Neuron (in vitro differentiated cells): Measurements from ENCODE around the gene SLC22A5.
A peak's percentile ranks its signal among the peaks of the same experiment; 100 is the strongest.
"Not testable (repeated sequence)": the region's sequence is repeated elsewhere in the genome, so short reads cannot be mapped to it uniquely, and the experiment has no call there.

Source experiments
- H2AFZ ChIP-seq: one replicate; pipeline ENCODE4 v1.6.1; 2013; ENCODE audit warnings: low read depth, mild to moderate bottlenecking, inconsistent platforms, low read length, moderate library complexity
- H3K27me3 ChIP-seq: one replicate; pipeline ENCODE4 v1.6.1; 2013; ENCODE audit warnings: low read length; ENCODE audit not compliant: insufficient read depth
- H3K36me3 ChIP-seq: one replicate; pipeline ENCODE4 v1.6.1; 2013; ENCODE audit warnings: low read length; ENCODE audit not compliant: insufficient read depth
- H3K4me1 ChIP-seq: one replicate; pipeline ENCODE4 v1.6.1; 2013; ENCODE audit warnings: low read length; ENCODE audit not compliant: insufficient read depth
- H3K4me3 ChIP-seq: 2 replicates; pipeline ENCODE4 v1.5.1; 2013; ENCODE audit warnings: mild to moderate bottlenecking, low read length, moderate library complexity
- H3K9me3 ChIP-seq: one replicate; pipeline ENCODE4 v1.6.1; 2013; ENCODE audit warnings: low read length

The SLC22A5 gene

DNA sequence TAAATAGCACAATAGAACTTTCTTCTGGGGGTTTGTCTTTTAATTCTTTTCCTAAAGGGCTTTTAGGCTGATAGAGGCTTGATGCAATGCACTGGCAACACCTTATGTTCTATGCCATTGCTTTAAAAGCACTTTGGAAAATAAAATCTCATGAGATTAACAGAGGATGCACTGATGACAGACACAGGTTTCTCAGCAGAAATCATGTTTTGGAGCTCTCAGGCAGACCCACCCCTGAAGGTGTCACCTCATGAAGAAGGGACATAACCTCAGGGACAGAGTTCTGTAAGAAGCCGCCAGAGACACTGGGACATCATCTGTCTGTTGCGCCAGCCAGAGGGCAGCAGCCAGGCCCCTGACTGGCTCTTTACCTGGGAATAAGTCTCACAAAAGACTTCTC, 27.7 kb downstream of the SLC22A5 start:
- Histone ChIP-seq H2AFZ (no peak overlapping the region), H3K27me3 (no peaks in the 10 kb centered on the region), H3K9me3 (no peaks in the 10 kb centered on the region), H3K4me3 (no peak overlapping the region), H3K36me3 (no peaks in the 10 kb centered on the region), H3K4me1 (no peaks in the 10 kb centered on the region)

DNA sequence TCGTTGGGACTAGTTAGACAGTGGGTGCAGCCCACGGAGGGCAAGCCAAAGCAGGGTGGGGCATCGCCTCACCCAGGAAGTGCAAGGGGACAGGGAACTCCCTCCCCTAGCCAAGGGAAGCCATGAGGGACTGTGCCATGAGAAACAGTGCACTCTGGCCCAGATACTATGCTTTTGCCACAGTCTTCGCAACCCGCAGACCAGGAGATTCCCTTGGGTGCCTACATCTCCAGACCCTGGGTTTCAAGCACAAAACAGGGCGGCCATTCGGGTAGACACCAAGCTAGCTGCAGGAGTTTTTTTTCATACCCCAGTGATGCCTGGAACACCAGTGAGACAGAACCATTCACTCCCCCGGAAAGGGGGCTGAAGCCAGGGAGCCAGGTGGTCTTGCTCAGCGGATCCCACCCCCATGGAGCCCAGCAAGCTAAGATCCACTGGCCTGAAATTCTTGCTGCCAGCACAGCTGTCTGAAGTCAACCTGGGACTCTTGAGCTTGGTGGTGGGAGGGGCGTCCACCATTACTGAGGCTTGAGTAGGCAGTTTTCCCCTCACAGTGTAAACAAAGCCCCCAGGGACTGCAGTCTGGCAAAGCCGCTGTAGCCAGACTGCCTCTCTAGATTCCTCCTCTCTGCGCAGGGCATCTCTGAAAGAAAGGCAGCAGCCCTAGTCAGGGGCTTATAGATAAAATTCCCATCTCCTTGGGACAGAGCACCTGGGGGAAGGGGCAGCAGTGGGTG, 28.6 kb downstream of the SLC22A5 start:
- H3K36me3 ChIP-seq, H3K4me3 ChIP-seq, H3K4me1 ChIP-seq, H3K27me3 ChIP-seq, H2AFZ ChIP-seq, H3K9me3 ChIP-seq: not testable (repeated sequence)

DNA sequence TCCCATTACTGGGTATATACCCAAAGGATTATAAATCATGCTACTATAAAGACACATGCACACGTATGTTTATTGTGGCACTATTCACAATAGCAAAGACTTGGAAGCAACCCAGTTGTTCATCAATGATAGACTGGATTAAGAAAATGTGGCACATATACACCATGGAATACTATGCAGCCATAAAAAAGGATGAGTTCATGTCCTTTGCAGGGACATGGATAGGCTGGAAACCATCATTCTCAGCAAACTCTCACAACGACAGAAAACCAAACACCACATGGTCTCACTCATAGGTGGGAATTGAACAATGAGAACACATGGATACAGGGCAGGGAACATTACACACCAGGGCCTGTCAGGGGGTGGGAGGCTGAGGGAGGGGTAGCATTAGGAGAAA, 34.5 kb downstream of the SLC22A5 start:
- H3K27me3 ChIP-seq, H3K4me1 ChIP-seq, H3K9me3 ChIP-seq, H2AFZ ChIP-seq, H3K4me3 ChIP-seq, H3K36me3 ChIP-seq: not testable (repeated sequence)

DNA sequence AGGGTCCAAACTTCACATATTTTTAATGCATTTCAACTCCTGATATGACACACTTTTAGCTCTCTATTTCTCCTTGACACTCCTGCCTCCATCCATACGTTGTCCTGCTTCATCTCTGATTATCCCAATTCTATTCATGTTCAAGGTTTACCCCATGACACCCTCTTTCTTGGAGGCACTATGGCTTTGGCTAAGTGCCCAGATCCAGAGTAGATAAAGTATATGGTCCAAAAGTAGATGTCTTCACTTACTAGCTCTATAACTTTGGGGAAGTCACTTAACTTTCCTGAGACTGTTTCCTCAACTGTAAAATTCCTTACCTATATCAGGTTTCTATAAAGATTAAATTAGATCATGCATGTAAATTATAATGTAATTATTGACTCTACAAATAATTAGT, 36.1 kb downstream of the SLC22A5 start:
- peaks cover 4% of the 10 kb centered on the region for H3K27me3 ChIP-seq
- H3K4me3 ChIP-seq: no peak overlapping the region
- H2AFZ ChIP-seq: no peak overlapping the region
- H3K4me1 ChIP-seq: no peaks in the 10 kb centered on the region
- H3K36me3 ChIP-seq: no peaks in the 10 kb centered on the region
- H3K9me3 ChIP-seq: peaks cover 2% of the 10 kb centered on the region

DNA sequence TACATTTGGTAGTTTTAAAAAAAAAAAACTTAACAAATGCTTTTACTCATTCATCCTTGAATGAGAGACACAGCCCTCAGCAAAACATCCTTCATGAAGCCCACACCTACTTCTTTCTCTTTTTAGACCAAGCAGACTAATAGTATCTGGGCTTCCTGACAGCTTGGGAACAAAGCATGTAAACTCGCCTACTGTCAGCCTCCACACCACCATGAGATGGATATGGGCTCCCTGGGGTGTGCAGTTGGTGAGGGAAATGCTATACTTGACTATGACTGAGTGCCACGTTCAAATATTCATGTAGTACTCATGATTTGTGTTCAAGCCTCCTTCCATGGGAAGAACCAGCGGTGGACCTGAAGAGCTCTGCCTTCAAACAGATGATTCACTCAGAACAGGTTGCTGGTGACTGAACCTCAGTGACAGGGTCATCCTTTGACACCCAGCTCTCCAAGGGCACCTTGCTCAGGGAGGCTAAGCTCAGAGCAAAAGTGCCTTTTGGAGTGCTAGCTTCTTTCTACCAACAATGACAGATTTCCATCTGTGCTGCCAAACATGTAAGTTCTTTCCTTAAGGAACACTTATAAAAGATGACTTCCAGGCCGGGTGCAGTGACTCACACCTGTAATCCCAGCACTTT, 36.8 kb downstream of the SLC22A5 start:
- no peaks in the 10 kb centered on the region for H3K36me3 ChIP-seq
- H3K4me1 ChIP-seq: peaks cover 3% of the 10 kb centered on the region
- H3K9me3 ChIP-seq: peaks cover 2% of the 10 kb centered on the region
- H3K4me3 ChIP-seq: no peak overlapping the region
- peaks cover 4% of the 10 kb centered on the region for H3K27me3 ChIP-seq
- H2AFZ ChIP-seq: no peak overlapping the region

DNA sequence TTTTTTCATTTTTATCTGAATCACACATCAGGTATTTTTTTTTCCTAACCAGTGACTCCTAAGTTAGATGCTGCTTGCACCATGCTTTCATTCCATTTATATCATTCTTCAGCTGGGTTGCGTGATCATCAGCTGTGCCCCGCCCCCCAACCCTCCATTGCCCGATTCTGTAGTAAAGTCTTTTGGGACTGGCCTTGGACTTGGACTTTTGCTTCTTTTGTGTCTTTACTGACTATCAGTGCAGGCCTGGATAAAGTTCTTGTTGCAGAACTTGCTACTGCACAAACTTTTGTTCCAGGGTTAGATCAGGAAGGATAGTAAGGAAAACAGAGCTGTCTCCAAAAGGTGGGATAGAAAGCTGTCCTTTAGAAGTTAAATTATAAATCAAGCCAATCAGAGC, 38.5 kb downstream of the SLC22A5 start:
- Histone ChIP-seq H3K36me3 (no peaks in the 10 kb centered on the region), H3K4me1 (peaks cover 3% of the 10 kb centered on the region), H3K9me3 (peaks cover 2% of the 10 kb centered on the region), H3K4me3 (no peak overlapping the region), H3K27me3 (peaks cover 4% of the 10 kb centered on the region), H2AFZ (no peak overlapping the region)

DNA sequence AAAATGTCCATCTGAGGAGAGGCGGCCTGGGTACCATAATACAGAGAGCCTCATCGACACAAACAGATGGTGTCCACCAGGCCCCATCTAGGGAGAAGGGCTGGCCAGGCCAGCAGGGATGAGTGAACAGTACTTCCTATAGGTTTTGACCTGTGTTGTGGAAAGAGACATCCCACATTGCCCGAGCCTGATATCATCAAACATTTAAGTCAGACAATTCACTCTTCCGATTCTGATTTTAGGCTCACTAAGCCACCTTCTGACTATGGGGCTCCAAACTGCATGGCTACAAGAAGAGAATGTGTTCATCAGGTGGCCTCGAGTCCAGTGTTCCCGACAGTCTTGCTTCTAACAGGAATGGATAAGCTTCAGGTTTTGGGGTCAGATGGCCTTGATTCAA, 38.9 kb downstream of the SLC22A5 start:
- Histone ChIP-seq H3K4me3 (no peak overlapping the region), H3K27me3 (peaks cover 4% of the 10 kb centered on the region), H2AFZ (no peak overlapping the region), H3K36me3 (no peaks in the 10 kb centered on the region), H3K4me1 (peaks cover 3% of the 10 kb centered on the region), H3K9me3 (peaks cover 2% of the 10 kb centered on the region)

DNA sequence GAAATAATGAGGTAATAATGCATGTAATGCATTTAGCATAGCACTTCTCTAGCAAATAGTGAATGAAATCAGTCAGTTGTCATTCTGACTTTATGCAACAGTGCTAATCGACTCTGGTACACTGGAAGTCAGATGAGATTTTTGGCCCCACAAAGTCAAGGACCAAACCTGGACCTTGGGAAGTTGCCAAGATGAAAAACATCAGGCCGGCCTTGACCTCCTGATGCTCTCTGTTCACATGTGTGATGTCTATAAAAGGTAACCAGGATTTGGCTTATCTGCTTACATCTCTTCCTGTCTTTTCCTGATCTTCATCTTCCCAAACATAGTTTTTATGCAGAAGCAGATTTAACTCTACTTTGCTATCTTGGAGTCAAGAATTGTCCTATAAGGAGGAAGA, 39.5 kb downstream of the SLC22A5 start:
- peaks cover 2% of the 10 kb centered on the region for H3K9me3 ChIP-seq
- no peaks in the 10 kb centered on the region for H3K36me3 ChIP-seq
- H3K27me3 ChIP-seq: peaks cover 4% of the 10 kb centered on the region
- peaks cover 3% of the 10 kb centered on the region for H3K4me1 ChIP-seq
- H3K4me3 ChIP-seq: no peak overlapping the region
- H2AFZ ChIP-seq: no peak overlapping the region

DNA sequence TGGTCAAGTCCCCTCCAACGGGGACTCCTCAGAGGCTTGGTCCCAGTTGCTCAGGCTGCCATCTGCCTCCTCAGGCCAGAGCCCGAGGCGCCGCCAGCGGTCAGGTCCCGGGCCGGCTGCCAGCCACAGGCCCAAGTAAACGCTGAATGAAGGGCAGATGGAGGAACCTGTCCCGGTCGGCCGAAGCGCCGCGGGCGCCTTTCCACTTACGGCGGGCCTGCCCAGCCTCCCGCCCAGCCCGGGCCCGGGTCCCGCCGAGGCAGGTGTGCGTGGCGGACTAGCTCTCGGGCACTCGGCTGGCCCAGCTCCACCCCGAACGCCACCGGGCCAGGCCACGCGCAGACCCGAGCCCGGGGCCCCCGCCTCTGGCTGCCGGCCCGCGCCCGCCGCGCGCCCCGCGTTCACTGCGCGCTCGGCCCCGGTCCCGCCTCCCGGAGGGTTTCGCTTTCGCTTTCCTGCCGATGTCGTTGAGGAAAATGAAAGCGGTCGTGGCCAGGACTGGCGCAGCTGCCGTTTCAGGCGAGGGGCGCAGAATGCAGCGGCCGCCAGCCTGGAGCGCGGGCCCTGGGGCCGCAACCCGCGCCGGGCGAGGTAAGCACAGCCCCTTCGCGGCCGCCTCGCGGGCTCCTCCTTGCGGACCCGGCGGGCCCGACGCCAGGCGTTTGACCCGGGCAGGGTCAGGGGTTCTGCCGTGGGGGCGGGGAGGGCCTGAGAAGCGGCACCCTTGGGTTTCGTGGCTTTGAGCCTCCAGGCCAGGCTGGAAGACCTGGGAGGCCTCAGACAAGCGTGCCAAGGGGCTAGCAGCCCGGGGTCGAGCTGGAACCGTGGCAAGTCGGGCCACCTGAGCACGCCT, 41.2 kb downstream of the SLC22A5 start:
- peak overlapping the region; percentile 70 for H3K4me3 ChIP-seq
- peaks cover 4% of the 10 kb centered on the region for H3K27me3 ChIP-seq
- H3K36me3 ChIP-seq: no peaks in the 10 kb centered on the region
- peaks cover 2% of the 10 kb centered on the region for H3K9me3 ChIP-seq
- H3K4me1 ChIP-seq: peaks cover 3% of the 10 kb centered on the region
- H2AFZ ChIP-seq: peak overlapping the region; percentile 97

DNA sequence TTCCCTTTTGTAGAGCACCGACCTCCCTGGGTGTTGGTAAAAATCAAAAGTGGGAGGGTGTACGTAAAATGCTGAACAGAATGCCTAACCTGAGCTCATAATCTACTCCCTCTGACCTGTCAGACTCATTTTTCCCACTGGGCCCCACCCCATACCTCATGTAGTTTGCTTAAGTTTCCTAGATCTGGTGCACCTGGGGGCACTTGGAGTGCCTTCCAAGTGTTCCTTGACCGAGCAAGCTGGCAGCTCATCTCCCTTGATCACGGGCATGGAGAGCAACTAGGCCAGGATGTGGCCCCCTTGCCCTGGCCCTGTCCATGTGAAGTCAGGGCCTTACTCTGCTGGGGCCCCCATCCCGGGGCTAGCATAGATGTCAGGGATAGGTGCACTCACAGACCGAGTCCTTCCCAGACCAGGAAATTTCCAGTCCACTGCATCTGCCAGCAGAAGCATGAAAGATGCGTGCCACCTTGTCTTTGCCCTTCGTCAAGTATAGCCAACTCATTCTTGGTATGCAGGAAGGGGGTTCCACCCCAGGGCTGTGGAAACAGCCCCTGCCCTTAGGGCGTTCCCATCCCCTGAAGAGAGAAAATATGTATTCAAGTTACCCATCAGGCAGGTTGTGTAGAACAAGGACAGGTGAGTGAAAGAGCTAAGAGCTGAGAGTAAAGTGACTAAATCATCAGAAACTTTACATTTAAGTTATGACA, 41.9 kb downstream of the SLC22A5 start:
- peaks cover 4% of the 10 kb centered on the region for H3K27me3 ChIP-seq
- peaks cover 3% of the 10 kb centered on the region for H3K4me1 ChIP-seq
- no peaks in the 10 kb centered on the region for H3K36me3 ChIP-seq
- H2AFZ ChIP-seq: peak overlapping the region; percentile 97
- H3K9me3 ChIP-seq: peaks cover 2% of the 10 kb centered on the region
- peak overlapping the region; percentile 70 for H3K4me3 ChIP-seq

DNA sequence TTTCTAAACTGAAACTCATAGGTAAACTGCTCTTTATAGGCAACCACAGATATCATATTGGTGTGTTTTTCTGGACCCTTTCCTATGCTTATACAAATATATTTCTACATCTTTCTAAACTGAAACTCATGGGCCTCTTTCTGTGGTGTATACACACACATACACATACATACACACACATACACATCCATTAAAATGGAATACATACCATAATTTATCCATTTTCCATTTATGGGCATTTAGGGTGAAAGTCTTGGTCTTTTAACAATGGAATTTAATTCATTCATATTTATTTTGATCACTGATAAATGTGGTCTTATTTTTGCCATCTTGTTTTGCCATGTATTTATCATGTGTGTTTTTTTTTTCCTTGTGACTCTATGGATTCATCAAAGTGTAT, 44.1 kb downstream of the SLC22A5 start:
- Histone ChIP-seq H3K4me3 (no peak overlapping the region), H3K9me3 (no peaks in the 10 kb centered on the region), H3K4me1 (peaks cover 3% of the 10 kb centered on the region), H3K27me3 (no peaks in the 10 kb centered on the region), H2AFZ (no peak overlapping the region), H3K36me3 (no peaks in the 10 kb centered on the region)

DNA sequence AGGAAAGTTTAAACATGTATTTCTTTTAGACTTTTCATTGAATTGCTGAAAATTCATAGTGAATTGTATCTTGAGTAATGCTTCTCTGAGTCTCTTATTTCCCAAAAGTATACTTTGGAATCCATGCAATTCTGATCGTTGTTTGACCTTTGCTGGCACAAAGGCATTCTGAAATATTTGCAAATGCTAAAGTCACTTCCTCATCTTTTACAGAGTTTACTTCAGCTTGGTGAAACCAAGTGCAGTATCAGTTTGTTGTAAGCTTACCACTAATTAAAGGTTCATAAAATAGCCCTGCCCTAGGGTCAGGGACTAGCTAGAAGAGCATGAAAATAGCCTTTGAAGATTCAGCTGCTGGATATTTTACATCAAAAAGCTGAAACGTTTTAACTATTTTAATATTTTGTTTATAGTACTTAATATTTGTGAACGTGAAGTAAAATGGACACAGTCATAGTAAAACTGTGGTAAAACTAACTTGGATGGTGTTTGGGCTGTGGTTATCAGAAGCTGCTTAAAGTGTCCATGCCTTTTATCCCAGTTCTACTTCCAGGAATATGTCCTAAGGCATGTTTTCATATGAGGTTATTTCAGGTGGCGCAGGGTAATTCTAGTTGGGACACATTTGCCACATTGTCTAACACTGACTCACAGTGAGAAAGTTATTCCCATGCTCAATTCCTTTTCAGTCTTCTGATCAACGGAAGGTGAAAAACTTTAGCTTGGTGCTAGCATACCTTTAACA, 45.3 kb downstream of the SLC22A5 start:
- Histone ChIP-seq H3K4me3 (no peak overlapping the region), H3K9me3 (no peaks in the 10 kb centered on the region), H3K27me3 (no peaks in the 10 kb centered on the region), H2AFZ (no peak overlapping the region), H3K4me1 (peaks cover 6% of the 10 kb centered on the region), H3K36me3 (no peaks in the 10 kb centered on the region)
